Measurements from ENCODE around the gene DGKZ.

The DGKZ gene

GRCh38 chr11:46387456-46387855, 40.2 kb downstream of the DGKZ start:
- no peak overlapping the region for H3K4me3 ChIP-seq (ENCODE audit: insufficient read length, low read depth)
- no peak for DNase-seq (ENCODE audit: low read depth, low spot score)
- peaks cover 52% of the 10 kb centered on the region for H3K27me3 ChIP-seq (ENCODE audit: insufficient read depth, insufficient read length)
- no peaks in the 10 kb centered on the region for H3K9me3 ChIP-seq (ENCODE audit: insufficient read depth, low read length)
- no peak overlapping the region for H3K9ac ChIP-seq (ENCODE audit: insufficient read length, low read depth)
- H3K36me3 ChIP-seq (ENCODE audit: insufficient read depth, insufficient read length, low read length) = peaks cover 22% of the 10 kb centered on the region
- TF ChIP-seq SUZ12 (IDR thresholded peaks at IDR 0.05; ENCODE audit: extremely low read depth, insufficient read depth, insufficient read length) (no peak), YY1 (IDR thresholded peaks at IDR 0.05; ENCODE audit: insufficient read depth, insufficient read length) (no peak), ZNF274 (IDR thresholded peaks at IDR 0.05; ENCODE audit: low read depth, low read length) (no peak)
- H3K4me1 ChIP-seq (ENCODE audit: insufficient read depth, insufficient read length) = peaks cover 49% of the 10 kb centered on the region

GRCh38 chr11:46387919-46388618, 40.8 kb downstream of the DGKZ start:
- H3K4me3 ChIP-seq (ENCODE audit: insufficient read length, low read depth) = no peak overlapping the region

GRCh38 chr11:46388619-46389449, 41.6 kb downstream of the DGKZ start:
- Histone ChIP-seq H3K36me3 (ENCODE audit: insufficient read depth, insufficient read length, low read length) (peaks cover 9% of the 10 kb centered on the region), H3K4me3 (ENCODE audit: insufficient read length, low read depth) (no peak overlapping the region), H3K4me1 (ENCODE audit: insufficient read depth, insufficient read length) (peaks cover 42% of the 10 kb centered on the region), H3K27me3 (ENCODE audit: insufficient read depth, insufficient read length) (peaks cover 66% of the 10 kb centered on the region), H3K9ac (ENCODE audit: insufficient read length, low read depth) (peak overlapping the region; percentile 65), H3K9me3 (ENCODE audit: insufficient read depth, low read length) (no peaks in the 10 kb centered on the region)
- no peak for DNase-seq (ENCODE audit: low read depth, low spot score)
- TF ChIP-seq SUZ12 (IDR thresholded peaks at IDR 0.05; ENCODE audit: extremely low read depth, insufficient read depth, insufficient read length) (no peak), ZNF274 (IDR thresholded peaks at IDR 0.05; ENCODE audit: low read depth, low read length) (no peak), YY1 (IDR thresholded peaks at IDR 0.05; ENCODE audit: insufficient read depth, insufficient read length) (no peak)

More at GRCh38 chr11:46387919-46388618, 40.8 kb downstream of the DGKZ start:
- Histone ChIP-seq H3K36me3 (ENCODE audit: insufficient read depth, insufficient read length, low read length) (peaks cover 16% of the 10 kb centered on the region), H3K9me3 (ENCODE audit: insufficient read depth, low read length) (no peaks in the 10 kb centered on the region), H3K9ac (ENCODE audit: insufficient read length, low read depth) (peak overlapping the region; percentile 37), H3K4me1 (ENCODE audit: insufficient read depth, insufficient read length) (peaks cover 45% of the 10 kb centered on the region), H3K27me3 (ENCODE audit: insufficient read depth, insufficient read length) (peaks cover 58% of the 10 kb centered on the region)
- no peak for TF ChIP-seq SUZ12 (IDR thresholded peaks at IDR 0.05; ENCODE audit: extremely low read depth, insufficient read depth, insufficient read length)
- TF ChIP-seq ZNF274 (IDR thresholded peaks at IDR 0.05; ENCODE audit: low read depth, low read length) = no peak
- no peak for TF ChIP-seq YY1 (IDR thresholded peaks at IDR 0.05; ENCODE audit: insufficient read depth, insufficient read length)
- DNase-seq (ENCODE audit: low read depth, low spot score) = no peak

GRCh38 chr11:46389450-46390330, 42.4 kb downstream of the DGKZ start:
- H3K9ac ChIP-seq (ENCODE audit: insufficient read length, low read depth) = peak overlapping the region; percentile 65
- no peaks in the 10 kb centered on the region for H3K9me3 ChIP-seq (ENCODE audit: insufficient read depth, low read length)
- H3K36me3 ChIP-seq (ENCODE audit: insufficient read depth, insufficient read length, low read length) = peaks cover 4% of the 10 kb centered on the region
- H3K27me3 ChIP-seq (ENCODE audit: insufficient read depth, insufficient read length) = peaks cover 68% of the 10 kb centered on the region
- H3K4me1 ChIP-seq (ENCODE audit: insufficient read depth, insufficient read length) = peaks cover 37% of the 10 kb centered on the region
- H3K4me3 ChIP-seq (ENCODE audit: insufficient read length, low read depth) = peak overlapping the region; percentile 34
- peak; percentile 85 for TF ChIP-seq SUZ12 (IDR thresholded peaks at IDR 0.05; ENCODE audit: extremely low read depth, insufficient read depth, insufficient read length)
- no peak for TF ChIP-seq YY1 (IDR thresholded peaks at IDR 0.05; ENCODE audit: insufficient read depth, insufficient read length)
- TF ChIP-seq ZNF274 (IDR thresholded peaks at IDR 0.05; ENCODE audit: low read depth, low read length) = no peak
- peak; percentile 76 for DNase-seq (ENCODE audit: low read depth, low spot score)

GRCh38 chr11:46390331-46391171, 43.3 kb downstream of the DGKZ start:
- Histone ChIP-seq H3K36me3 (ENCODE audit: insufficient read depth, insufficient read length, low read length) (no peaks in the 10 kb centered on the region), H3K9me3 (ENCODE audit: insufficient read depth, low read length) (no peaks in the 10 kb centered on the region), H3K4me3 (ENCODE audit: insufficient read length, low read depth) (peak overlapping the region; percentile 34), H3K9ac (ENCODE audit: insufficient read length, low read depth) (peak overlapping the region; percentile 67), H3K27me3 (ENCODE audit: insufficient read depth, insufficient read length) (peaks cover 68% of the 10 kb centered on the region), H3K4me1 (ENCODE audit: insufficient read depth, insufficient read length) (peaks cover 37% of the 10 kb centered on the region)
- TF ChIP-seq SUZ12 (IDR thresholded peaks at IDR 0.05; ENCODE audit: extremely low read depth, insufficient read depth, insufficient read length) (no peak), ZNF274 (IDR thresholded peaks at IDR 0.05; ENCODE audit: low read depth, low read length) (no peak), YY1 (IDR thresholded peaks at IDR 0.05; ENCODE audit: insufficient read depth, insufficient read length) (no peak)
- no peak for DNase-seq (ENCODE audit: low read depth, low spot score)

GRCh38 chr11:46391186-46391577, 43.9 kb downstream of the DGKZ start:
- Histone ChIP-seq H3K36me3 (ENCODE audit: insufficient read depth, insufficient read length, low read length) (peaks cover 6% of the 10 kb centered on the region), H3K4me1 (ENCODE audit: insufficient read depth, insufficient read length) (peaks cover 37% of the 10 kb centered on the region), H3K9ac (ENCODE audit: insufficient read length, low read depth) (peak overlapping the region; percentile 67), H3K4me3 (ENCODE audit: insufficient read length, low read depth) (peak overlapping the region; percentile 49), H3K9me3 (ENCODE audit: insufficient read depth, low read length) (no peaks in the 10 kb centered on the region), H3K27me3 (ENCODE audit: insufficient read depth, insufficient read length) (peaks cover 64% of the 10 kb centered on the region)
- no peak for DNase-seq (ENCODE audit: low read depth, low spot score)
- TF ChIP-seq SUZ12 (IDR thresholded peaks at IDR 0.05; ENCODE audit: extremely low read depth, insufficient read depth, insufficient read length) (no peak), ZNF274 (IDR thresholded peaks at IDR 0.05; ENCODE audit: low read depth, low read length) (no peak), YY1 (IDR thresholded peaks at IDR 0.05; ENCODE audit: insufficient read depth, insufficient read length) (no peak)

Measured in NT2/D1 (cell line).